ENCODE results near the gene TBC1D9. TPM values are rescaled to one million over a fixed set of nuclear protein-coding genes. Genes with fewer than 3 reads are reported as not detected.
A peak's percentile ranks its signal among the peaks of the same experiment; 100 is the strongest.
"Not testable (repeated sequence)": the region's sequence is repeated elsewhere in the genome, so short reads cannot be mapped to it uniquely, and the experiment has no call there.

TBC1D9 gene
- total and polyA plus RNA-seq, 4 donors: 9.0 to 52.6 (median 24.5) TPM

- H3K4me3 ChIP-seq: no peak overlapping the region
- TF ChIP-seq, protein P1, sequence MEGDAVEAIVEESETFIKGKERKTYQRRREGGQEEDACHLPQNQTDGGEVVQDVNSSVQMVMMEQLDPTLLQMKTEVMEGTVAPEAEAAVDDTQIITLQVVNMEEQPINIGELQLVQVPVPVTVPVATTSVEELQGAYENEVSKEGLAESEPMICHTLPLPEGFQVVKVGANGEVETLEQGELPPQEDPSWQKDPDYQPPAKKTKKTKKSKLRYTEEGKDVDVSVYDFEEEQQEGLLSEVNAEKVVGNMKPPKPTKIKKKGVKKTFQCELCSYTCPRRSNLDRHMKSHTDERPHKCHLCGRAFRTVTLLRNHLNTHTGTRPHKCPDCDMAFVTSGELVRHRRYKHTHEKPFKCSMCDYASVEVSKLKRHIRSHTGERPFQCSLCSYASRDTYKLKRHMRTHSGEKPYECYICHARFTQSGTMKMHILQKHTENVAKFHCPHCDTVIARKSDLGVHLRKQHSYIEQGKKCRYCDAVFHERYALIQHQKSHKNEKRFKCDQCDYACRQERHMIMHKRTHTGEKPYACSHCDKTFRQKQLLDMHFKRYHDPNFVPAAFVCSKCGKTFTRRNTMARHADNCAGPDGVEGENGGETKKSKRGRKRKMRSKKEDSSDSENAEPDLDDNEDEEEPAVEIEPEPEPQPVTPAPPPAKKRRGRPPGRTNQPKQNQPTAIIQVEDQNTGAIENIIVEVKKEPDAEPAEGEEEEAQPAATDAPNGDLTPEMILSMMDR (IDR thresholded peaks at IDR 0.05; ENCODE audit: control extremely low read depth, extremely low read depth): no peak
- H3K36me3 ChIP-seq (ENCODE audit: control insufficient read depth in 4 of 4, insufficient read depth in 4 of 4, low read length in 4 of 4): no peaks in the 10 kb centered on the region
- peak overlapping the region in 1 of 2 donors; percentile 81 for H3K27ac ChIP-seq (ENCODE audit: low read depth in 1 of 2, low read length in 1 of 2)
- no peak overlapping the region for H3K9ac ChIP-seq (ENCODE audit: insufficient read depth in 1 of 2, low read length in 2 of 2)
- peaks cover 0 to 12% (median 6%) of the 10 kb centered on the region in 5 donors for H3K4me1 ChIP-seq (ENCODE audit: control insufficient read depth in 5 of 5, insufficient read depth in 5 of 5, low read length in 5 of 5)
- ATAC-seq (ENCODE audit: insufficient read depth, low FRiP score) (no peak), DNase-seq (peak in 2 of 3 donors; percentile 57 to 62)
- no peaks in the 10 kb centered on the region for H3K27me3 ChIP-seq (ENCODE audit: control insufficient read depth in 3 of 3, insufficient read depth in 3 of 3, low read length in 2 of 3)
- peaks cover 0 to 10% (median 0%) of the 10 kb centered on the region in 4 donors for H3K9me3 ChIP-seq (ENCODE audit: control insufficient read depth in 4 of 4, insufficient read depth in 3 of 4, low read length in 3 of 4)
- WGBS, 2 donors: 60 to 78% methylated on average over 4 of the region's 4 CpGs
These were observed 34.0 kb upstream of the TBC1D9 start for GRCh38 chr4:140790171-140790570.

DNA sequence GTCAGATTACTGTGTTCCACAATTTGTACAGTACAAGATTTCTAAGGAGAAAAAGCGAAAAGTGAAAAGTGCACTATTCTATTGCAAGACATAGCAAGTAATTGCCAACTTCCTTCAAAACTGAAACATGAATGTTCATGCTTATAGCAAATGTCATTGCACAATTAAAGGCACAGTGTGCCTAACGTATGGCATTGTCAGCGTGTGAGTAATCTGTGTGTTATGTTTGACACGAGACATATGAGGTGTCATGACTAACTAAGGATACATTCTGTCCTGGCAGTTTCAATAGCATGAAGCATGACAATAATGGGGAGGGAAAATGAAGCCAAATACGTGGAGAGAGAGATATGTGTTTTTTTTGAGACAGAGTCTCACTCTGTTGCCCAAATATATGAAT lies 33.6 kb upstream of the TBC1D9 start:
- Histone ChIP-seq H3K9ac (ENCODE audit: insufficient read depth in 1 of 2, low read length in 2 of 2) (no peak overlapping the region), H3K27me3 (ENCODE audit: control insufficient read depth in 3 of 3, insufficient read depth in 3 of 3, low read length in 2 of 3) (no peaks in the 10 kb centered on the region), H3K4me1 (ENCODE audit: control insufficient read depth in 5 of 5, insufficient read depth in 5 of 5, low read length in 5 of 5) (peaks cover 0 to 12% (median 6%) of the 10 kb centered on the region in 5 donors), H3K27ac (ENCODE audit: low read depth in 1 of 2, low read length in 1 of 2) (no peak overlapping the region), H3K9me3 (ENCODE audit: control insufficient read depth in 4 of 4, insufficient read depth in 3 of 4, low read length in 3 of 4) (peaks cover 0 to 10% (median 0%) of the 10 kb centered on the region in 4 donors), H3K36me3 (ENCODE audit: control insufficient read depth in 4 of 4, insufficient read depth in 4 of 4, low read length in 4 of 4) (no peaks in the 10 kb centered on the region), H3K4me3 (no peak overlapping the region)
- WGBS, 2 donors: 47 to 53% methylated on average over 5 of the region's 5 CpGs
- TF ChIP-seq, protein P1 (IDR thresholded peaks at IDR 0.05; ENCODE audit: control extremely low read depth, extremely low read depth): no peak
- peak; percentile 77 for ATAC-seq (ENCODE audit: insufficient read depth, low FRiP score)
- peak in 2 of 3 donors; percentile 64 to 72 for DNase-seq

DNA sequence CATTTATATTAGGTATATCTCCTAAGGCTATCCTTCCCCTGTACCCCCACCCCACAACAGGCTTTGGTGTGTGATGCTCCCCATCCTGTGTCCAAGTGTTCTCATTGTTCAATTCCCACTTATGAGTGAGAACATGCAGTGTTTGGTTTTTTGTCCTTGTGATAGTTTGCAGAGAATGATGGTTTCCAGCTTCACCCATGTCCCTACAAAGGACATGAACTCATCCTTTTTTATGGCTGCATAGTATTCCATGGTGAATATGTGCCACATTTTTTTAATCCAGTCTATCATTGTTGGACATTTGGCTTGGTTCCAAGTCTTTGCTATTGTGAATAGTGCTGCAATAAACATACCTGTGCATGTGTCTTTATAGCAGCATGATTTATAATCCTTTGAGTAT lies 26.6 kb upstream of the TBC1D9 start:
- H3K9me3 ChIP-seq (ENCODE audit: control insufficient read depth in 4 of 4, insufficient read depth in 3 of 4, low read length in 3 of 4); ATAC-seq (ENCODE audit: insufficient read depth, low FRiP score); H3K4me1 ChIP-seq (ENCODE audit: control insufficient read depth in 5 of 5, insufficient read depth in 5 of 5, low read length in 5 of 5); H3K36me3 ChIP-seq (ENCODE audit: control insufficient read depth in 4 of 4, insufficient read depth in 4 of 4, low read length in 4 of 4); H3K27me3 ChIP-seq (ENCODE audit: control insufficient read depth in 3 of 3, insufficient read depth in 3 of 3, low read length in 2 of 3); H3K9ac ChIP-seq (ENCODE audit: insufficient read depth in 1 of 2, low read length in 2 of 2); DNase-seq; H3K4me3 ChIP-seq; H3K27ac ChIP-seq (ENCODE audit: low read depth in 1 of 2, low read length in 1 of 2): not testable (repeated sequence)

GRCh38 chr4:140781596-140781995 lies 25.4 kb upstream of the TBC1D9 start:
- Histone ChIP-seq H3K4me3 (no peak overlapping the region), H3K9me3 (ENCODE audit: control insufficient read depth in 4 of 4, insufficient read depth in 3 of 4, low read length in 3 of 4) (no peaks in the 10 kb centered on the region), H3K27me3 (ENCODE audit: control insufficient read depth in 3 of 3, insufficient read depth in 3 of 3, low read length in 2 of 3) (no peaks in the 10 kb centered on the region), H3K9ac (ENCODE audit: insufficient read depth in 1 of 2, low read length in 2 of 2) (no peak overlapping the region), H3K27ac (ENCODE audit: low read depth in 1 of 2, low read length in 1 of 2) (no peak overlapping the region), H3K36me3 (ENCODE audit: control insufficient read depth in 4 of 4, insufficient read depth in 4 of 4, low read length in 4 of 4) (no peaks in the 10 kb centered on the region), H3K4me1 (ENCODE audit: control insufficient read depth in 5 of 5, insufficient read depth in 5 of 5, low read length in 5 of 5) (peaks cover 0 to 10% (median under 1%) of the 10 kb centered on the region in 5 donors)
- DNase-seq: peak; percentile 47 to 85 (median 73)
- ATAC-seq (ENCODE audit: insufficient read depth, low FRiP score): no peak
- WGBS, 2 donors: 50 to 79% methylated on average over 3 of the region's 3 CpGs
- TF ChIP-seq, protein P1 (IDR thresholded peaks at IDR 0.05; ENCODE audit: control extremely low read depth, extremely low read depth): no peak
